SK-MEL-5 (cell line): Measurements from ENCODE around the gene TMSB4X. TPM values are rescaled to one million over a fixed set of nuclear protein-coding genes. Genes with fewer than 3 reads are reported as not detected.
"Not testable (repeated sequence)": the region's sequence is repeated elsewhere in the genome, so short reads cannot be mapped to it uniquely, and the experiment has no call there.

Experiments used
- DNase-seq: peaks from one replicate; pipeline ENCODE4 v3.0.0-alpha.2; 2016; ENCODE audit warnings: low read depth, low spot score
- in situ Hi-C: cut with HindIII; loops from 2 replicates; pipeline ENCODE4 v1.10.0; 2016; ENCODE audit warnings: low sequenced_read_pairs, high pct_unique_total_duplicates, low pct_unique_long_range_greater_than_20kb
- total RNA-seq: library from RNA; depleted of rRNA; stranded (reverse); fragments of >200 nt; shearing (Covaris generic); gene quantifications from 2 replicates; pipeline ENCODE4 v1.2.3, GENCODE V29; 2014

TMSB4X gene
- total RNA-seq, 1 experiment from 2014 or later = not detected

DNA sequence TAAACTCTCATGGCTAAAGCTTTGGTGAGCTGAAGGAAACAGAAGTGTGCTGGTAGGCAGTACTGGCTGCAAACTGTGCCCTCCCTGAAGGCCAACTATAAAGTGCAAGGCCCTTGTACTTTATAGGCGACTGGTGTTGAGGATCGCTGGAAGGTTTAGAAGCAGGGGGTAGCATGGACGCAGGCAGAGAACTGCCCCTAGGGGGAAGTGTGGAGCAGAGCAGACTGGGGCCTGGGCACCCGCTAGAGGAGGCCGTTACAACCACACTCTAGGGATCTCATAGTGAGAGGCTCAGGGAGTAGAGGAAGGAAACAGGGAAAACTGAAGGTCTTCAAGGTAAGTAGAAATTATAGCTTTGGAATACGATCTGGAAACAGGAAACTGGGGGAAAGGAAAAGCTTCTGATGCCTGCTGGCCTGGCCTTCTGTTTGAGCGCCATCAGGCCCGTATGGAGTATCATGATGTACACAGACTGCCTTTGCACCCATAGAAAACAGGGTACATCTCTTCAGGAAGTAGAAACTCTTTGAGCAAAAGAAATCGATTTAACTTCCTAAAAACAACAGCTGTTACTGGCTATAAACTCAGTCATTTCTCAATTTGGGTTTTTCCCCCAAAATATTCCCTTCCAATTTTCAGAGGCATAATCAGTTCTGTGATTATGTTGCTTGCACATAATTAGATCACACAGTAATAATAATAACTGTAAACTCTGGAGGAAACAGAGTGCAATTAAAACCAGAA, 23.9 kb upstream of the TMSB4X start:
- in situ Hi-C loops = no loop called here
- DNase-seq = peak; percentile 19

- in situ Hi-C loops = no loop called here
- DNase-seq = no peak
Measured at GRCh38 chrX:12951595-12951975, 23.3 kb upstream of the TMSB4X start.

GRCh38 chrX:12953420-12953819, 21.5 kb upstream of the TMSB4X start:
- in situ Hi-C loops = no loop called here
- DNase-seq = no peak

DNA sequence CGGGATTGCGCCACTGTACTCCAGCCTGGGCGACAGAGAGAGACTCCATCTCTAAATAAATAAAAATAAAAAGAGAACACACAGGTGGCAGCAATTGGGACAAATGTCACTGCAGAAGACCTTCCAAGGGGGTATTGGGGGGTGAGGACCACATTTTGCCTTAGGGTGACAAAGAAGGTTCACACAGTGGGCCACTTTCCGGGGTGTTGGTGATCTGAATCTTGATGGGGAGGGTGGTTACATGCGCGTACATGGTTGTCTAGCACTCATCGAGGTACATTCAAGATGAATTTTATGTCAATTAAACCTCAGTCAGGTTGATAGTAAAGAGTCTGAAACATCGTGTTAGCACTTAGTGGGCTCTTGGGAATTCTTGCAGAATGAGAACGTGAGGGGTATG, 20.5 kb upstream of the TMSB4X start:
- in situ Hi-C loops = no loop called here

DNA sequence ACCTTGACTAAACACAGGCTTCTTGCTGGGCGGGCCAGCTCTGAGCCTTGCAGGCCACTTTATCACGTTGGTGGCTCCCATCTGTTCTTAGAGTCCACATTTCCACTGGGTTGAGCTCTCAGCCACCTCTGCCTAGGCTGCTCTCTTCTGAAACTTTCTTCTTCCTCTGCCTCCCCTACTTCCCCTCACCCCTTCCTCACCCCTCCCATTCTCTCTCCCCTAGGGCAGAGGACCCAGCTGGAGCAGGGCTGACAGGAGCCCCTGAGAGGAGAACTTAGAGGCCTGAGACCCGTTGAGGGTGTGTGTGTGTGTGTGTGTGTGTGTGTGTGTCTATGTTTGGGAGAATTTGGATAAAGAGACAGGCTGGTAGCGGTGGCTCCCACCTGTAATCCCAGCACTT, 19.9 kb upstream of the TMSB4X start:
- in situ Hi-C loops = no loop called here
- no peak for DNase-seq

More for the DNA sequence above, 20.5 kb upstream of the TMSB4X start:
- no peak for DNase-seq

GRCh38 chrX:12955882-12956703, 18.8 kb upstream of the TMSB4X start:
- no peak for DNase-seq
- in situ Hi-C loops = no loop called here

DNA sequence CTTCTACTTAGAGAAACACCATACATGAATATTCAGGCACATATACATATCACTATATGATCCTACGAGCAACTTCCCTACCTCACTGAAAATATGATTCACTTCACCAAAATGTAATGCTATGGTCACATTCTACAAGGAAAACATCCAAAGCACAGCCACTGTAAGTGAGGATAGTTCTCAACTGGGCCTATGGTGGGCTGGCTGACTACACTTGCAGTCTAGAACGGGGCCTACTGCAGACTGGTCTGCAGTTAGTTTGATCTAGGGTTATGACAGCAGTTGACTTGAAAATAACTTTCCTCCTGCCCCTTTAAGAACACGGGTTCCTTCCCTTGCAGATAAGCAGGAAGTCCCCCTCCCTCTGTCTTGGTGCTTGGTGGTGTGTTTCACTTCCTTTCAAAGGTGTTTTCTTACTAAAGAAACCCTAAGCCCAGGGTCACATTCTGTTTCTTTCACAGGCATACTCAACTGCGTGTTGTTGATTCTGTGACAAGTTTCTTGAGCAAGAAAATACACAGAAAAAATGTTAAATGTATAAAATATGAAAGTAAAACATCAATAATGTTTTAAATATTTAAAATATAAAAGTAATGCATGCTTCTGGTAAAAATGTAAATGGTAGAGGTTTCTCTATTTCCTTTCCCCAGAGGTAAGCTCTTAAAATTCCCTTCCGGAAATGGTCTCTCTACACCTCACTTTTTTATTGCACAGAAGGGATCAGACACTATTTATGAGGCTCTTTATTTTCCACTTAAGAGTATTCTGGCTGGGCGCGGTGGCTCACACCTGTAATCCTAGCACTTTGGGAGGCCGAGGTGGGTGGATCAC, 18.0 kb upstream of the TMSB4X start:
- in situ Hi-C loops = no loop called here

GRCh38 chrX:12958059-12958458, 16.9 kb upstream of the TMSB4X start:
- no peak for DNase-seq
- in situ Hi-C loops = no loop called here

More for the DNA sequence above, 18.0 kb upstream of the TMSB4X start:
- DNase-seq = peak; percentile 37

DNA sequence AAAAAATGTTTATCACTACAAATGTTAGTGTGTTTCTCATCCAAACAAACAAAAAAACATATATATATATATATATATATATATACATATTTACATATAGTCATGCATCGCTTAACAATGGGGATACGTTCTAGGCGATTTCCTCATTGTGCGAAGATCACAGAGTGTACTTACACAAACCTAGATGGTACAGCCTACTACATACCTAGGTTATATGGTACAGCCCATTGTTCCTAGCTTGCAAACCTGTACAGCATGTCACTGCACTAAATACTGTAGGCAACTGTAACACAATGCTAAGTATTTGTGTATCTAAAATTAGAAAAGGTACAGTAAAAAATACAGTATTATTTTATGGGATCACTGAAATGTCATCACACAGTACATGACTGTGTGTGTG, 16.4 kb upstream of the TMSB4X start:
- no peak for DNase-seq
- in situ Hi-C loops = no loop called here

GRCh38 chrX:12961196-12961718, 13.7 kb upstream of the TMSB4X start:
- DNase-seq = no peak
- in situ Hi-C loops = no loop called here

- DNase-seq = no peak
- in situ Hi-C loops = no loop called here
Measured at GRCh38 chrX:12962041-12962504, 12.8 kb upstream of the TMSB4X start.

GRCh38 chrX:12963210-12963850, 11.6 kb upstream of the TMSB4X start:
- in situ Hi-C loops, DNase-seq: not testable (repeated sequence)

DNA sequence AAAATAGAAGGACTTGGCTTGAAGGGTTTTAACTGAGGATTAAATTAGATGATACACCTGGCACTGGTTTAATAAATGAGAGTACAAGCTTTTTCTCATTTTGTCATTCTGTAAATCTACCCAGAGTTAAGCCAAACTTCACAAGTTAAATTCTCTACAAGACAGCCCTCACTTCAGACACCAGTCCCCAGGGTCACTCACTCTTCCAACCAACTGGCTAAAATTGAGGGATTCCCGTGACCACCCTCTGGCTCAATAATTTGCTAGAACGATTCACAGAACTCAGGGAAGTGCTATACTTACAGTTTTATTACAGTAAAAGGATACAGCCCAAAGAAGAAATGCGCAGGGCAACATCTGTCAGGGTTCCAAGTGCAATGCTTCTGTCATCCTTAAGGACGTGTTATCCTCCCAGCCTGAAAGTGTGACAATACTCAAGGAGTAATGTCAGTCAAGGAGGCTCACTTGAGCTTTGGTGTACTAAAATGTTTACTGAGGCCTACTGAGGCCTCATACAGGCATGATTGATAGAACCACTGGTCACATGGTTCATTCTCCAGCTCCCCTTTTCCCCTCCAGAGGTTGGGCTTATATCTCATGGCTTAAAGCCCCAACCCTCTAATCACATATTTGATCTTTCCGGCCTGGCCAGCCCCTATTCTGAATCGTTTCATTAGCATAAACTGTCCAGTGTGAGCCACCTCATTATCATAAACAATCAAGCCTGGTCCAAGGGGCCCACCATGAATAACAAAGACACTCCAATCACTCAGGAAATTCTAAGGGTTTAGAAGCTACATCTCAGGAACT, 9.6 kb upstream of the TMSB4X start:
- DNase-seq = no peak
- in situ Hi-C loops = no loop called here

- in situ Hi-C loops = no loop called here
- DNase-seq = no peak
Measured at GRCh38 chrX:12966151-12966550, 8.8 kb upstream of the TMSB4X start.

DNA sequence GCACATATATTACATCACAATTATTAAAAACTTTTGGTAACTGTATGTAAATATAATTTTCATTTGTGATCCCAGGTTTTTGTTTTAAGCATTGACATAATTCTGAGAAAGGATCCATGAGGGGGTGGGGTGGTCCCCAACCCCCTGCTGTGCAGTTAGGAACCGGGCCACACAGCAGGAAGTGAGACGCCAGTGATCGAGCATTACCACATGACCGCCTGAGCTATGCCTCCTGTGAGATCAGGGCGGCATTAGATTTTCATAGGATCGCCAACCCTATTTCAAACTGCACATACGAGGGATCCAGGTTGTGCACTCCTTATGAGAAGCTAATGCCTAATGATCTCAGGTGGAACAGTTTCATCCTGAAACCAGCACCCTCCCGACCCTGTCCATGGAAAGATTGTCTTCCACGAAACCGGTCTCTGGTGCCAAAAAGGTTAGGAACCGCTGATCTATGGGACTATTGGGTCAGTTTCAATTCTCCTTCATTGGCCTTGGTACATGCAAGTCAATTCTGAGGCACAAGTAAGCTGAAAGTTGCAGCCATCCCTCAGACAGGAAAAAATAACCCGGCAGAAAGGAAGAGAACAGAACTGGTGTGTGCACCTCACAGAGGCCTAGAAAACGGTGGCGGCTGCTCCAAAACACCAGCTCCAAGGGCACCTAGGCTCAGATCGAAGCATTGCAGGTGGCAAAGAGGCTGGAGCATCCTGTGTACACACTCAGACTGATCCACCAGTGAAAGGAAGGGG, 7.0 kb upstream of the TMSB4X start:
- in situ Hi-C loops = no loop called here
- DNase-seq = no peak

GRCh38 chrX:12970691-12971202, 4.2 kb upstream of the TMSB4X start:
- peak; percentile 32 for DNase-seq
- in situ Hi-C loops = no loop called here
